ENCODE measurements around the gene METTL23. TPM values are rescaled to one million over a fixed set of nuclear protein-coding genes. Genes with fewer than 3 reads are reported as not detected.

METTL23 gene, protein sequence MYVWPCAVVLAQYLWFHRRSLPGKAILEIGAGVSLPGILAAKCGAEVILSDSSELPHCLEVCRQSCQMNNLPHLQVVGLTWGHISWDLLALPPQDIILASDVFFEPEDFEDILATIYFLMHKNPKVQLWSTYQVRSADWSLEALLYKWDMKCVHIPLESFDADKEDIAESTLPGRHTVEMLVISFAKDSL
- 21.6 and 24.9 TPM in 2 replicates for total RNA-seq

DNA sequence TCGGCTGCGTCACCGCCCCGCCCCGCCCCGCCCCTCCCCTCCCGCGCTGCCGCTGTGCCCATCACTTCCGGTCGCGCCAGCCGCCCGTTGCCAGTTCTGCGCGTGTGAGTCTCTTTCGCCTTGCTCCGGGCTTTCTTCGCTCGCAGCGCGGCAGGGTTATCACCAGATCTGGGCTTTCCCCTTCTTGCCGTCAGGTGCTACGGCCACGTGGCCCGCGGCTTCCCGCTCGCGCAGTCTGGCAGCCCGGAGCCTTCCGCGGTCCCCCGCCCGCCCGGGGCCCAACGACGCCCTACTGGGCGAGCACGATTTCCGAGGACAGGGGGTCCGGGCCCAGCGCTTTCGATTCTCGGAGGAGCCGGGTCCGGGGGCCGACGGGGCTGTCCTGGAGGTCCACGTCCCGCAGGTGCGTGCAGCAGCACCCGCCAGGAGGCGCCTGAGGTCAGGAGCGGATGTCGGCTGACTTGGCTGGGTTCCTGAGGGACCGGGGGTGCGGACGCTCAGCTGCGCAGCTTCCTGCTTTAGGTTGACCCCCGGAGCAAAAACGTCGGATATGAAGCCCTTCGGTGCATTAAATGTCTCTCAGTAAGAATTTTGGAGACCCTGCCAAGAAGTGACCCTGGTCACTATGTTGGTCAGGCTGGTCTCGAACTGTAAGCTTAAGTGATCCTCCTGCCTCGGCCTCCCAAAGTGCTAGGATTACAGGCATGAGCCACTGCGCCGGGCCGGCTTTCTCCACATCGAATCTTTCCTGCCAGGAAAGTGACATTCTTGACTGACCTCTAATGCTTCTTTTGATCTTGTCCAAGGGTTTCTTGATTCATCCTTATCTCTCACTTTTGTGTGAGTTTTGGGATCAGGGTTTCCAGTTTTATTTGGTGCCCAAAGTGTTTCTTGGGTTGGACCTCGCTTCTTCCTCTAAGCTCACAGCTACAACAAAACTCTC lies at the start of gene METTL23:
Gene METTL23 (plus strand): TSS at position 64 of the 943 bp plus-strand sequence. CDS start 2,872 bp downstream, outside the sequence.

GRCh38 chr17:76710863-76711611 lies 15.6 kb upstream of the METTL23 start, which contains the start of gene MXRA7:
Gene MXRA7, minus strand, starts transcription at chr17:76710965. Its CDS starts 19 bp downstream, at chr17:76710946.

DNA sequence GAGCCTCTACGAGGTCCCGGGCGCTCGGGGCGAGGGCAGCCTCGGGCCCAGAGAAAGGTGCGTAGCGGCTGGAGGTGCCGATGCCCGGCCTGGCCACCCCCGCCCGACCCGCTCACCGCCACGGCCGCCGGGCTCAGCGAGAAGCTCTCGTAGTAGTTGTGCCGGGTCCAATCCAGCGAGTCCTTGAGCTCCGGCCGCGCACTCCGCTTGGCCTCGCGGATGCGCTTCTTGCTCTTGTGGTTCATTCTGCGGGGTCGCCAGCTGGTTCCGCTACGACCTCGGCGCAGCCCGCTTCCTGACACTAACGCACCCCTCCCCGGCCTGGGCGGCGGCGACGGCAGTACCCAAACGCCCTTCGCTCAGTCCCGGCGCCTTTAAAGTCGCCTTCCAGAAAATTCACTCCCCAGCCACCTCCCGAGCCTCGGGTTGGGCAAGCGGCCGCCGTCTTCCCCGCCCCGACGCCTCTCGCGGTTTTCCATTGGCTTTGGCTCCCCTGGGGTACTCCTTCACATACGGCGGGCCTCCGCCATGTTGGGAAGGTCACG lies 336 bp upstream of the METTL23 start, which contains the start of gene JMJD6:
Gene JMJD6 (minus strand): TSS at position 376 of the 545 bp plus-strand sequence. CDS start 131 bp downstream, at position 245.

DNA sequence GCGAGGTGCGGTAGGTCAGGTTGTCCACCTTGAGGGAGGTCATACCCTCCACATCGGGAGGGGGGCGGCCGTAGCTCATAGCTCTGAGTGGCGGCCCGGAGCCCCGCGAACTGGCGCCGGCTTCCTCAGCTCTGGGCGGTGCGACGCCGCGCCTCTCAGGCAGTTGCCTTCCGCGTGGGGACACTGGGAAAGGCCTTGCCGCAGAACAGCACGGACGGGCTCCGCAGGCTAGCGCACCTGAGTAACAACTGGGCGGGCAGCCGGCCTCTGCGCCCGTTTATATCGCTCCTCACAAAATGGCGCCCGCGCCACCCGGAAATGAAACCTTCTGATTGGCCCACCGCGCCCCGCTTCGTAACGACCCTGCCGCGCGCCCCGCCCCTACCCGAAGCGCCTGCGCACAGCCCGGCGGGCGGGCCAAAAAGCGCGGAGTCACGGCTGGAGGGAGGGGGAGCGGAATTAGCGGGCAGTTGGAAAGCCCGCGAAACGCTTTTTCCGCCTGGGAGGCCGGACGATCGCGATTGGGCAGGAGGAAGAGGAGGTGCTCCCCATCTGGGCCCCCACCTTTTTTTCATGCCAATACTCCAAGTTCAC lies 10.5 kb downstream of the METTL23 start, which contains the start of gene SRSF2:
Gene SRSF2 (minus strand): TSS at position 250 of the 594 bp plus-strand sequence. CDS start 171 bp downstream, at position 79.

GRCh38 chr17:76737676-76738467 lies 11.2 kb downstream of the METTL23 start, which contains the start of gene MFSD11:
Gene MFSD11, plus strand, starts transcription at chr17:76738119. Its CDS starts 234 bp downstream, at chr17:76738353.

Small RNA genes within 50 kb of the gene (small RNA-seq; reads per million reads assigned to genes)
- gene AC005837.3 (not detected), gene RF02271 (not detected), gene RNU6-97P (not detected), gene RNY4P36 (not detected)

Other genes with a start within 250 kb of the METTL23 start
- gene RHBDF2, start 225.4 kb upstream of the METTL23 start, total RNA-seq = 8.4 and 10.3 TPM in 2 replicates
- gene CYGB, start 189.1 kb upstream of the METTL23 start, total RNA-seq = 10.0 and 15.6 TPM in 2 replicates
- gene PRCD, start 186.8 kb upstream of the METTL23 start, total RNA-seq = 1.1 and 1.3 TPM in 2 replicates
- 0.65 and 3.3 TPM in 2 replicates for gene ST6GALNAC2, start 141.0 kb upstream of the METTL23 start, total RNA-seq
- gene ST6GALNAC1, start 83.1 kb upstream of the METTL23 start, total RNA-seq = not detected in 2 replicates
- gene MXRA7, start 15.9 kb upstream of the METTL23 start, total RNA-seq = 196 and 241 TPM in 2 replicates
- gene JMJD6, start 233 bp upstream of the METTL23 start, total RNA-seq = 27.9 and 30.5 TPM in 2 replicates
- gene SRSF2, start 10.5 kb downstream of the METTL23 start, total RNA-seq = 152 and 165 TPM in 2 replicates
- 30.7 and 34.1 TPM in 2 replicates for gene MFSD11, start 11.3 kb downstream of the METTL23 start, total RNA-seq
- gene MGAT5B, start 141.6 kb downstream of the METTL23 start, total RNA-seq = 2.6 and 4.7 TPM in 2 replicates